Endothelial cell of umbilical vein (primary cell): ENCODE data around the gene TNIP1. TPM values are rescaled to one million over a fixed set of nuclear protein-coding genes. Genes with fewer than 3 reads are reported as not detected.
A peak's percentile ranks its signal among the peaks of the same experiment; 100 is the strongest.

ENCODE experiments used
- BruUV-seq: library from RNA; stranded (reverse); fragments of 400-500 nt; replicated peaks from 2 replicates; lab custom pipeline; 2021; lab: Mats Ljungman, UMichigan
- CTCF ChIA-PET: fragments of 300-600, 350-600 bp; sonication (Branson Sonifier 250); formaldehyde crosslinking; loops from one replicate; lab custom pipeline; 2021; ENCODE audit warnings: antibody characterized with exemption, inconsistent platforms; lab: Charles Lee
- POLR2A ChIA-PET: fragments of 300-600, 350-600 bp; sonication (Branson Sonifier 250); formaldehyde crosslinking; loops from one replicate; lab custom pipeline; 2021; ENCODE audit warnings: antibody characterized with exemption, inconsistent platforms; lab: Charles Lee
- DNase-seq: peaks from one replicate; pipeline ENCODE4 v3.0.0-alpha.2; 2011; ENCODE audit warnings: low read depth, low spot score
- FAIRE-seq: peaks from 2 replicates; lab custom pipeline; 2011; peaks lifted over from hg19 to GRCh38; lab: Jason Lieb, UNC
- H2AFZ ChIP-seq: 2 replicates; pipeline ENCODE4 v1.6.0; 2012; ENCODE audit warnings: low read depth, low read length, control low read depth, inconsistent platforms
- H3K27ac ChIP-seq: 2 replicates; pipeline ENCODE4 v1.5.1; 2011; ENCODE audit warnings: low read depth, mild to moderate bottlenecking, control low read depth, low read length, moderate library complexity; ENCODE audit not compliant: insufficient read depth
- H3K27me3 ChIP-seq, 2 experiments: 2 replicates each; pipeline versions ENCODE4 v1.6.0 to v1.6.1; 2011; ENCODE audit warnings: low read length in 2 of 2, mixed read lengths in 1 of 2; ENCODE audit not compliant: control insufficient read depth in 2 of 2, insufficient read depth in 2 of 2
- H3K36me3 ChIP-seq, 2 experiments: 2 replicates in 1 of 2; 3 replicates in 1 of 2; pipeline ENCODE4 v1.5.1; 2011; ENCODE audit warnings: low read length in 2 of 2, mild to moderate bottlenecking in 1 of 2, moderate library complexity in 1 of 2; ENCODE audit not compliant: control insufficient read depth in 2 of 2, insufficient read depth in 2 of 2; ENCODE audit errors: extremely low read depth in 1 of 2
- H3K4me1 ChIP-seq: 3 replicates; pipeline ENCODE4 v1.5.1; 2011; ENCODE audit warnings: mild to moderate bottlenecking, low read length; ENCODE audit not compliant: control insufficient read depth, insufficient read depth; ENCODE audit errors: extremely low read depth
- H3K4me2 ChIP-seq: 2 replicates; pipeline ENCODE4 v1.6.1; 2011; ENCODE audit warnings: low read length, control low read depth, mixed read lengths; ENCODE audit not compliant: insufficient read depth
- H3K4me3 ChIP-seq, 3 experiments: fragments of 200-600 bp in 1 of 3; sonication (generic), shearing (Covaris generic) in 1 of 3; replicated peaks in 1 of 3; 2 replicates each; pipeline ENCODE4 v1.5.1; 2011 to 2016; ENCODE audit warnings: control low read depth in 3 of 3, low read length in 3 of 3, mild to moderate bottlenecking in 2 of 3, inconsistent platforms in 1 of 3, low read depth in 1 of 3, moderate library complexity in 1 of 3; ENCODE audit not compliant: insufficient read depth in 1 of 3
- H3K79me2 ChIP-seq: 2 replicates; pipeline ENCODE4 v1.6.0; 2012; ENCODE audit warnings: low read length, inconsistent platforms; ENCODE audit not compliant: control insufficient read depth, insufficient read depth
- H3K9ac ChIP-seq: replicated peaks from 2 replicates; pipeline ENCODE3; 2011; ENCODE audit warnings: low read length, control low read depth; ENCODE audit not compliant: insufficient read depth; ENCODE audit errors: extremely low read depth
- H3K9me1 ChIP-seq: replicated peaks from 3 replicates; pipeline ENCODE4 v1.6.0; 2011; ENCODE audit warnings: mild to moderate bottlenecking, low read length; ENCODE audit not compliant: control insufficient read depth, insufficient read depth; ENCODE audit errors: extremely low read depth
- H3K9me3 ChIP-seq: replicated peaks from 2 replicates; pipeline ENCODE4 v1.5.1; 2012; ENCODE audit warnings: low read length, inconsistent platforms; ENCODE audit not compliant: control insufficient read depth, insufficient read depth
- H4K20me1 ChIP-seq: replicated peaks from 2 replicates; pipeline ENCODE3; 2011; ENCODE audit warnings: mild to moderate bottlenecking, low read length; ENCODE audit not compliant: control insufficient read depth, insufficient read depth; ENCODE audit errors: extremely low read depth
- EZH2 ChIP-seq: IDR thresholded peaks from 2 replicates; pipeline ENCODE4 v1.6.1; 2012; ENCODE audit warnings: borderline replicate concordance, low read depth, mild to moderate bottlenecking, moderate library complexity, low read length, inconsistent platforms; ENCODE audit not compliant: severe bottlenecking
- JUN ChIP-seq: IDR thresholded peaks from 2 replicates; pipeline ENCODE4 v1.6.1; 2011; ENCODE audit warnings: borderline replicate concordance, low read depth; ENCODE audit not compliant: insufficient read length, insufficient read depth
- POLR2AphosphoS5 ChIP-seq: IDR thresholded peaks from 2 replicates; pipeline ENCODE4 v1.6.1; 2012; ENCODE audit warnings: low read depth, mild to moderate bottlenecking, control low read depth, low read length, moderate library complexity; ENCODE audit not compliant: insufficient read depth
- dilution Hi-C: fragments of 300-500 bp; cut with MboI; formaldehyde crosslinking; loops from one replicate; pipeline ENCODE4 v1.15.0; 2019; ENCODE audit warnings: low sequenced_read_pairs; ENCODE audit not compliant: extremely low pct_ligation_motif_present
- intact Hi-C: fragments of 100-400 bp; cut with micrococcal nuclease; formaldehyde crosslinking; loops from one replicate; pipeline ENCODE4 v1.10.0; 2022
- polyA plus RNA-seq, 4 experiments: library from polyadenylated mRNA; depleted of rRNA in 3 of 4; stranded (reverse) in 3 of 4; unstranded in 1 of 4; fragments of >200 nt; gene quantifications; 2 replicates each; pipeline versions ENCODE4 v1.2.1 to v1.2.3, GENCODE V29; 2011 to 2012; ENCODE audit warnings: missing spikeins in 1 of 4
- total RNA-seq: library from RNA; stranded (reverse); gene quantifications from 2 replicates; pipeline ENCODE4 v1.2.3, GENCODE V29; 2021
- TF ChIP-seq, protein P1 (sequence below), 2 donors: IDR thresholded peaks; 1 replicate in 1 of 2; 2 replicates in 1 of 2; pipeline ENCODE4 v1.5.1; 2011; ENCODE audit warnings: low read length in 2 of 2, mild to moderate bottlenecking in 2 of 2, moderate library complexity in 2 of 2, control low read depth in 1 of 2, inconsistent platforms in 1 of 2, low read depth in 1 of 2; ENCODE audit not compliant: insufficient read depth in 1 of 2; ENCODE audit errors: extremely low read depth in 1 of 2

TNIP1 gene
- total and polyA plus RNA-seq, 2 donors (not counting 3 experiments of a cell fraction or from before 2014, with no cell fraction given): 43.0 to 96.8 TPM

DNA sequence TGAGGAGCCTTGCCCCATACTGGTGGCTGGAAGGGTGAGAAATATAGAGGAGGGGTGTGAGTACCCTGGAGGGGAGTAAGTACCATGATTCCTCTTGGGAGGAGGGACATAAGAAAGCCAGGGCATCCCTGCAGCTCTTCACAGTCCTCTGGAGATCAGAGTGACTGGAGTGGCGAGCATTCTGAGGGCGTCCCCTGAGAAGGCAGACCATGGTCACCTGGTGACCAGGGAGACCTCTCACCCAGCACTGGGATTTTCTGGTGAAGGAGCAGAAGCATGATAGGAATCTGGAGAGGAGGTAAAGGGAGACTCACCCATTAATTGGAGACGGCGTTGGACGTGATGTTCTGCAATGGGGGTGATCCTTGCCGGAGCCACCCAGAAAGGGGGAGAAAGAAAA is 88.1 kb downstream of the TNIP1 start:
- DNase-seq (no peak), FAIRE-seq (no peak)
- Histone ChIP-seq H3K27me3 (no peaks in the 10 kb centered on the region), H3K4me1 (no peaks in the 10 kb centered on the region), H3K36me3 (no peaks in the 10 kb centered on the region), H4K20me1 (no peaks in the 10 kb centered on the region), H3K9me1 (no peaks in the 10 kb centered on the region), H3K9ac (no peak overlapping the region), H3K79me2 (no peaks in the 10 kb centered on the region), H3K4me3 (no peak overlapping the region), H3K9me3 (no peaks in the 10 kb centered on the region), H3K4me2 (no peak overlapping the region), H2AFZ (no peak overlapping the region), H3K27ac (no peak overlapping the region)
- dilution Hi-C loops: no loop called here
- ChIA-PET CTCF (no interaction called here), POLR2A (no interaction called here)
- intact Hi-C loops: no loop called here
- TF ChIP-seq POLR2AphosphoS5 (no peak), EZH2 (no peak), JUN (no peak)
- TF ChIP-seq, protein P1, sequence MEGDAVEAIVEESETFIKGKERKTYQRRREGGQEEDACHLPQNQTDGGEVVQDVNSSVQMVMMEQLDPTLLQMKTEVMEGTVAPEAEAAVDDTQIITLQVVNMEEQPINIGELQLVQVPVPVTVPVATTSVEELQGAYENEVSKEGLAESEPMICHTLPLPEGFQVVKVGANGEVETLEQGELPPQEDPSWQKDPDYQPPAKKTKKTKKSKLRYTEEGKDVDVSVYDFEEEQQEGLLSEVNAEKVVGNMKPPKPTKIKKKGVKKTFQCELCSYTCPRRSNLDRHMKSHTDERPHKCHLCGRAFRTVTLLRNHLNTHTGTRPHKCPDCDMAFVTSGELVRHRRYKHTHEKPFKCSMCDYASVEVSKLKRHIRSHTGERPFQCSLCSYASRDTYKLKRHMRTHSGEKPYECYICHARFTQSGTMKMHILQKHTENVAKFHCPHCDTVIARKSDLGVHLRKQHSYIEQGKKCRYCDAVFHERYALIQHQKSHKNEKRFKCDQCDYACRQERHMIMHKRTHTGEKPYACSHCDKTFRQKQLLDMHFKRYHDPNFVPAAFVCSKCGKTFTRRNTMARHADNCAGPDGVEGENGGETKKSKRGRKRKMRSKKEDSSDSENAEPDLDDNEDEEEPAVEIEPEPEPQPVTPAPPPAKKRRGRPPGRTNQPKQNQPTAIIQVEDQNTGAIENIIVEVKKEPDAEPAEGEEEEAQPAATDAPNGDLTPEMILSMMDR (IDR thresholded peaks at IDR 0.05; ENCODE audit: extremely low read depth in 1 of 2, insufficient read depth in 1 of 2, low read depth in 1 of 2, low read length in 2 of 2): no peak
- BruUV-seq: no TSS peak

DNA sequence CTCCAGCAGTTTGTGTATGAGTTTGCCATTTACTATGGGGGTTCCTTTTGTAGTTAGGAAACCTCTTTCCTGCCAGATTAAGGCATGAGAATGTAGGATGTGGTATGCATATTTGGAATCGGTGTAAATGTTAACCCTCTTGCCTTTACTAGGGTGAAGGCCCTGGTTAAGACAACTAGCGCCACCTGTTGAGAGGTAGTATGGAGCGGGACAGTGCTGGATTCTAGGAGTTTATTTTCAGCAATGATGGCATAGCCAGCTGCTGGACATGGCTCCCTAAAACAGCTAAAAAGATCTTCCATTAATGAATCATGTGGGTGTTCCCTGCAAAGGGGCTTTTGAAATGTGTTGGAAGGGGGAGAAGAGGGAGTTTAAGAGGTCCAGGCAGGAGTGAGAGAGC is 91.1 kb downstream of the TNIP1 start:
- no peak for DNase-seq
- peaks cover 0 to 7% of the 10 kb centered on the region in 2 experiments for H3K27me3 ChIP-seq
- no peaks in the 10 kb centered on the region for H3K79me2 ChIP-seq
- POLR2A ChIA-PET: no interaction called here
- FAIRE-seq: no peak
- H2AFZ ChIP-seq: no peak overlapping the region
- dilution Hi-C loops (no loop called here), intact Hi-C loops (loop anchor here (1.0 kb wide), 1 partner anchor 188 kb away; no protein-coding TSS in a partner anchor)
- H3K9ac ChIP-seq: no peak overlapping the region
- H4K20me1 ChIP-seq: no peaks in the 10 kb centered on the region
- no peaks in the 10 kb centered on the region for H3K36me3 ChIP-seq
- H3K9me3 ChIP-seq: no peaks in the 10 kb centered on the region
- no peaks in the 10 kb centered on the region for H3K9me1 ChIP-seq
- H3K4me3 ChIP-seq: no peak overlapping the region
- H3K4me1 ChIP-seq: no peaks in the 10 kb centered on the region
- TF ChIP-seq, protein P1 (IDR thresholded peaks at IDR 0.05; ENCODE audit: extremely low read depth in 1 of 2, insufficient read depth in 1 of 2, low read depth in 1 of 2, low read length in 2 of 2): peak in 1 of 2 donors; percentile 12
- no peak for TF ChIP-seq POLR2AphosphoS5
- H3K27ac ChIP-seq: no peak overlapping the region
- CTCF ChIA-PET: interaction anchor here (1.4 kb wide), 1 partner anchor 13 kb away, joined by 8 read pairs; no protein-coding TSS in a partner anchor
- BruUV-seq: no TSS peak
- H3K4me2 ChIP-seq: no peak overlapping the region
